ENCODE data around the gene ENPP7.

Gene ENPP7

GRCh38 chr17:79778504-79779083 is 47.9 kb downstream of the ENPP7 start:
- no peak for DNase-seq

DNA sequence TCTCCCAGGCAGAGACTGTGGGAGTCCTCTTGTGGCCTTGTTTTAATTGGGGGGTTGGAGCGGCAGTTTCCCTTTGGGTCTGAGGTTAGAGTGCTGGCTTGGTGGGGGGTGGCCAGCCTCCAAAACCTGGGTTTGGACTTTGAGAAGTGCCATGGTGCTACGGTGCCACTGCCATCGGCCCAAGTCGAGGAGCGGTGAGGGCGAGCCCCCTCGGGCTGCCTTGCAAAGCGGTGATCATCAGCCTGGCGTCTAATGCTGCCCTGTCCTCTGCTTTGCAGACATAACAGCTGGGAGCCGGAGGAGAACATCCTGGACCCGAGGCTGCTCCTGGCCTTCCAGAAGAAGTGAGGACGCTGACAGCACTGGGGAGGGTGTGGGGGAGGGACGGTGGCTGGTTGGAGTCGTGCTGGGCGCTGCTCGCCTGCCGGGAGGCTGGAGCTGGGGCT is 48.4 kb downstream of the ENPP7 start:
- DNase-seq, result no peak

DNA sequence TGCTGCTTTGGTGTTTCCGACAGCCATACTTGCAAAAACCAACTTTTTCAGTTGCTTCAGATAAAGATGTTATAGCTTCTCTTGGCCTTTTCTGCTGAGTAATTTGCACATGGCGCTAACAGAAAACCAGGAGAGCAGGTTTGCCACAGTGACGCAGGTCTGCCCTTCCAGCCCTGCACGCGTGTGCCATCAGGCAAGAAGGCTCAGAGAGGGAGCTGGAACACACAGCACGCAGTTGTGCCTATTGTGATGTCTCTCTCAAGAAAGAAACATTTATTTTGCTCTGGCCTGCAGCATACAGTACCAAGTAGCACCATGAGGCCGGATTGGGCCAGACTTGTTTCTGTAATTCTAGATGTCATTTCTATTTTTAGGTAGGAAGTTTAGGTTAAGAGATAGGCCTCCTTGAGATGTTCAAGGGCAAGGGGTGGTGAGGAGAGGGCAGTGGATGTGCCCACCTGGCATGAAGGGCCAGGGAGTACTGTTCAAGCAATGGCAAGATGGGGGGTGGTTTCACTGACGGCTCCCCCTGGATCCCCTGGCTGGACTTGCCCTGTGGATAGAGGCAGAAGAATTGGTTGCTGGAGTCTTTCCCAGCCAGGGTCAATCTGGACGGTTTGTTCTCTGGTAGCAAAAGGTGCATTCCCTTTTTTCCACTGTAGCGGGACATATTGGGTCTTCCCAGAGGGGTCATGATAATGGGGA is 49.1 kb downstream of the ENPP7 start:
- no peak for DNase-seq

- no peak for DNase-seq
These were observed 50.4 kb downstream of the ENPP7 start for GRCh38 chr17:79781012-79781650.

- DNase-seq, result no peak
These were observed 51.2 kb downstream of the ENPP7 start for GRCh38 chr17:79781736-79782575.

DNA sequence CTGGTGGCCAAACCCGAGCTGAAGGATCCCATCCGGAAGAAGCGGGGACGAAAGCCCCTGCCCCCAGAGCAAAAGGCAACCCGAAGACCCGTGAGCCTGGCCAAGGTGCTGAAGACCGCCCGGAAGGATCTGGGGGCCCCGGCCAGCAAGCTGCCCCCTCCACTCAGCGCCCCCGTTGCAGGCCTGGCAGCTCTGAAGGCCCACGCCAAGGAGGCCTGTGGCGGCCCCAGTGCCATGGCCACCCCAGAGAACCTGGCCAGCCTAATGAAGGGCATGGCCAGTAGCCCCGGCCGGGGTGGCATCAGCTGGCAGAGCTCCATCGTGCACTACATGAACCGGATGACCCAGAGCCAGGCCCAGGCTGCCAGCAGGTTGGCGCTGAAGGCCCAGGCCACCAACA is 53.1 kb downstream of the ENPP7 start:
- DNase-seq, result no peak

GRCh38 chr17:79784353-79785016 is 53.7 kb downstream of the ENPP7 start:
- no peak for DNase-seq

GRCh38 chr17:79785017-79785899 is 54.5 kb downstream of the ENPP7 start:
- DNase-seq, result no peak

GRCh38 chr17:79785900-79786810 is 55.4 kb downstream of the ENPP7 start:
- no peak for DNase-seq

DNA sequence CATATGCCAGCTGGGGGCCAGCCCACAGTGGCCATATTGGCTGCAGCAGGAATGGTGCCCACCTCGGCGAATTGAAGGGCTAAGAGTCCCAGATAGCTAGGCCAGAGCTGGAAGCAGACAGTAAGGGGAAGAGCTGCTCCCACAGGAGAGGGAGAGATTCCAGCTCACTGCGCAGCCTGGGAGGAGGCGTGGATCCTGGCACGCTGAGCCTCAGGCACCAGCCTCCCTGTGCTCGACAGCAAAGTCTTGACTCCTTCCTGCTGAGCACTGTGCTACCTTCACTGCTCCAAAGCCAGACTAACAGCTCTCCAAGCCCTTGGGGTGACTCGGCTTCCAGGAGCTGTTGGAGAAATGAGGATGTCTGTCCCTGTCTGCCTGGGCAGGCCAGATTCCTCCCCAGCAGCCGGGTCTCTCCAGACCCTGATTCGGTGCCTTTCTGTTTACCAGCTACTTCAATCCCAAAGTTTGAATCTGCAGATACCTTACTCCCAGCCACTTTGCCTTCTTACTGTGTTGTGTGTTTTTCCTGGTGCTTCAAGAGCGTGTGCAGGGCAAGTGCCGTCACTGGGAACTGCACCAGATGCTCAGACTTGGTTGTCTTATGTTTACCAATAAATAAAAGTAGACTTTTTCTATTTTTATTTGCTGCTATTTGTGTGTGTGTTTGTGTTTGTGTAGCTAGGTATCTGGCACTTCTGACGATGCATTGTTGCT is 56.3 kb downstream of the ENPP7 start:
- no peak for DNase-seq

- no peak for DNase-seq
These were observed 57.7 kb downstream of the ENPP7 start for GRCh38 chr17:79788455-79788854.

GRCh38 chr17:79788989-79789942 is 58.5 kb downstream of the ENPP7 start:
- DNase-seq, result no peak

DNA sequence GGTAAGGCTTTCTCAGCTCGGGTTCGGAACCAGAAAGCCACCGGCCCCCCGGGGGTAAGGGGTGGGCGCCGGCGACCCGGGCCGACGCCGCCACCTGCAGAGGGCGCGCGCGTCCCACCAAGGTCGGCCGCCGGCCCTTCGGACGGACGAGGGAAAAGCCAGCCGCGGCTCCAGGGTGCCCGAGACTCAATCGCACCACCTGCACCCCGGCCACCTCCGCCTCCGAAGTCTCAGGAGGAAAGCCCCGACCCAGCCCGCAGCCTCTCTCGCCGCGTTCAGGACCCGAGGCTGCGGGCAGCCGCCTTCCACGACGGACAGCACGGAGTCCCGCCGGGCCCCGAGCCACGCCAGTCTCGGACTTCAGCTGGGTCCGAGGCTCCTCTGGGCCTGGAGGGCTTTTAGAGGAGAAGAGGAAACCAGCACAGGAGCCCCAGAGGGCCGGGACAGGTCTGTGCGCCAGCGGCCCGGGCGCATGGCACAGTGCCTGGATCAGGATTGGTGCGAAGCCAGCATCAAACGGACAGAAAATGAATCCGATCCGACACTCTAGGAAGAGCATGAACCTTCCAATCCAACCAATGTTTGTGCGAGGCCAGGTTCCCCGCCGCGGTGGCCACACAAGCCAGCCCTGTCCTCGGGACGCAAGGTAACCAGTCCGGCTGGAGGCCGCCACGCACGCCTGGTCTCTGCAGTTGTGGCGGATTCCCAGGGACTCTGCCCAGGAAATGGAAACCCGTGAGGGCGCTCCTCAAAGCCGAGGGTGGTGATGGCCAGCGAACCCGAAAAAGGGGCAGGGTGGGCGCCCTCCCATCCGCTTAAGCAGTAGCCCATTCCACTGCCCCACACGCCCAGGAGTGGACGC is 59.4 kb downstream of the ENPP7 start:
- peak; percentile 24 for DNase-seq

- no peak for DNase-seq
These were observed 60.3 kb downstream of the ENPP7 start for GRCh38 chr17:79790805-79791734.

DNA sequence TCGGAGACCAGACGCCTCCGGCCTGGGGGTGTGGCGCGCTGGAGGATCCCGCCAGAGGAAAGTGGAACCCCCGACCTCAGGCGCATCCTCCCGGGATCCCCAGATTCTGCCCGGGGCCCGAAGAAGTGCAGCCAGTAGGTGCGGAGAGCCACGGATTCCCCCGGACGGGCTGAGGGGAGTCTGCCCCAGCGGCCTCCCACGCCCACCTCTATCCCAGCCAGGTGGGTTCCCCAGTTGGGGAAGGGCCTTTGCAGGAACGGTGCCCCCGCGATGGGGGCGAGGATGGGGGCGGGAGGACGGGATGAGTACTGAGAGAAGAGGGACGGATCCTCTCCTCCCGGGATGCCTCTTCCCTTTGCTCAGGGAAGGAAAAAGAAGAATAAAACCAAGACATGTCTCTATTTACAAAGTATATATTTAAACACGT is 61.0 kb downstream of the ENPP7 start:
- DNase-seq, result no peak

Measured in activated naive CD4-positive, alpha-beta T cell treated with Interleukin-2 at 50 U/mL for 16 hours (primary cell).